Epithelial cell of proximal tubule (primary cell): Measurements from ENCODE around the gene SLC10A6. TPM values are rescaled to one million over a fixed set of nuclear protein-coding genes. Genes with fewer than 3 reads are reported as not detected.
A peak's percentile ranks its signal among the peaks of the same experiment; 100 is the strongest.

Source experiments
- DNase-seq: peaks from one replicate; pipeline ENCODE4 v3.0.0-alpha.2; 2011; ENCODE audit warnings: low read depth
- H3K4me3 ChIP-seq: 2 replicates; pipeline ENCODE4 v1.5.1; 2011; ENCODE audit warnings: low read depth, mild to moderate bottlenecking, low read length
- total RNA-seq: library from RNA; depleted of rRNA; stranded (reverse); fragments of >200 nt; gene quantifications from 2 replicates; pipeline ENCODE4 v1.2.3, GENCODE V29; 2015
- TF ChIP-seq, protein P1 (sequence below): conservative IDR thresholded peaks from 2 replicates; pipeline ENCODE4 v1.5.1; 2012; ENCODE audit warnings: low read depth, mild to moderate bottlenecking, low read length

The SLC10A6 gene
- total RNA-seq, 1 donor from 2014 or later: not detected

GRCh38 chr4:86834901-86835300, 14.3 kb downstream of the SLC10A6 start:
- no peak for DNase-seq
- no peak overlapping the region for H3K4me3 ChIP-seq
- TF ChIP-seq, protein P1, sequence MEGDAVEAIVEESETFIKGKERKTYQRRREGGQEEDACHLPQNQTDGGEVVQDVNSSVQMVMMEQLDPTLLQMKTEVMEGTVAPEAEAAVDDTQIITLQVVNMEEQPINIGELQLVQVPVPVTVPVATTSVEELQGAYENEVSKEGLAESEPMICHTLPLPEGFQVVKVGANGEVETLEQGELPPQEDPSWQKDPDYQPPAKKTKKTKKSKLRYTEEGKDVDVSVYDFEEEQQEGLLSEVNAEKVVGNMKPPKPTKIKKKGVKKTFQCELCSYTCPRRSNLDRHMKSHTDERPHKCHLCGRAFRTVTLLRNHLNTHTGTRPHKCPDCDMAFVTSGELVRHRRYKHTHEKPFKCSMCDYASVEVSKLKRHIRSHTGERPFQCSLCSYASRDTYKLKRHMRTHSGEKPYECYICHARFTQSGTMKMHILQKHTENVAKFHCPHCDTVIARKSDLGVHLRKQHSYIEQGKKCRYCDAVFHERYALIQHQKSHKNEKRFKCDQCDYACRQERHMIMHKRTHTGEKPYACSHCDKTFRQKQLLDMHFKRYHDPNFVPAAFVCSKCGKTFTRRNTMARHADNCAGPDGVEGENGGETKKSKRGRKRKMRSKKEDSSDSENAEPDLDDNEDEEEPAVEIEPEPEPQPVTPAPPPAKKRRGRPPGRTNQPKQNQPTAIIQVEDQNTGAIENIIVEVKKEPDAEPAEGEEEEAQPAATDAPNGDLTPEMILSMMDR: no peak

- DNase-seq: no peak
- TF ChIP-seq, protein P1: no peak
- no peak overlapping the region for H3K4me3 ChIP-seq
Measured at GRCh38 chr4:86833615-86834014, 15.6 kb downstream of the SLC10A6 start.

- H3K4me3 ChIP-seq: no peak overlapping the region
- DNase-seq: peak; percentile 52
- TF ChIP-seq, protein P1: no peak
Measured at GRCh38 chr4:86831262-86832130, 17.7 kb downstream of the SLC10A6 start.

DNA sequence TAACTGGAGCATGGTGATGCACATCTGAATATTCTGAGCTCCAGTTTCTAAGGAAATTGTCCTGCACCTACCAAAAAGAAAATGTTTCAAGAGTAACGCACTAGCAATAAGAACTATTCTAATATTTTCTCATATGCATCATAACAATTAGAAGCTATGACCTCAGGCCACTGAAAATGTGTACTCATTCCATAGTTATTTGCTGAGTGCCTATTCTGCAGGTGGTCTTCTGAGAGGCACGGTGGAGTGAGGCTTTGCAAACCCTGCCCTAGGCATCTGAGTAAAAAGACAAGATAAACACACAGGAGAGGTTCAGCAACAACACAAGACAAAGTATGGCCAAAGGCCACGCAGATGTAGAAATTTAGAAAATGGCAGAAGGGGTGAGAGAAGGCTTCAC, 23.7 kb downstream of the SLC10A6 start:
- no peak for DNase-seq
- no peak overlapping the region for H3K4me3 ChIP-seq
- TF ChIP-seq, protein P1: no peak

- no peak for DNase-seq
- TF ChIP-seq, protein P1: no peak
- H3K4me3 ChIP-seq: no peak overlapping the region
Measured at GRCh38 chr4:86822136-86822535, 27.0 kb downstream of the SLC10A6 start.

DNA sequence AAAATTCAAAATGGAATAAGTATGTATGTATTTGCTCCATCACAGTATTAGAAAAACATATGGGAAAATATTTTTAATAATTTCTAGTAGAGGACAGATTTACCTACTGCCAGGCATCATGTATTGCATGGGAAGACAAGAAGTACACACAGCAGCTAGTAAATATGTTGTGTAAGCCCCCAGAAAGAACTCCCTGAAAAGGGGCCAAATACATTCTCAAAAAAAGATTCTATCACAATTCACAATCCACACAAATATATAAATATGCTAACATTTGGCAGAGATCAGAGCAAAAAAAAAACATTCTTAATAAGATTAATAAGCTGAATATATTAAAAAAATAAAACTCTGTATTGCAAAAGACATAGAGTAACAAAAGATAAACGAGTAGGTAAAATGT, 28.0 kb downstream of the SLC10A6 start:
- DNase-seq: no peak
- TF ChIP-seq, protein P1: no peak
- H3K4me3 ChIP-seq: no peak overlapping the region

- TF ChIP-seq, protein P1: no peak
- no peak overlapping the region for H3K4me3 ChIP-seq
- no peak for DNase-seq
Measured at GRCh38 chr4:86819561-86819960, 29.6 kb downstream of the SLC10A6 start.
